ENCODE measurements around the gene IFT22. TPM values are rescaled to one million over a fixed set of nuclear protein-coding genes. Genes with fewer than 3 reads are reported as not detected.

The IFT22 gene
- polyA plus RNA-seq, 2 of the 4 experiments (the other 2 are of a cell fraction) = 50.5 to 58.4 TPM

GRCh38 chr7:101333912-101334311, 12.3 kb upstream of the IFT22 start:
- CTCF ChIA-PET = interaction anchor here (0.7 to 2.0 kb wide), 5 partner anchors 77 to 202 kb away, joined by 3 to 4 read pairs (median 3); no protein-coding TSS in a partner anchor
- Histone ChIP-seq H3K4me2 (no peak overlapping the region), H3K9me3 (no peaks in the 10 kb centered on the region), H3K4me3 (no peak overlapping the region), H3K27ac (no peak overlapping the region), H3K4me1 (no peaks in the 10 kb centered on the region)
- POLR2A ChIA-PET = no interaction called here
- ATAC-seq = no peak
- FAIRE-seq = no peak
- no peak for DNase-seq (ENCODE audit: low read depth in 1 of 2, low spot score in 1 of 2)
- TF ChIP-seq ELK1 (IDR thresholded peaks at IDR 0.05; ENCODE audit: low read depth, low read length) (no peak), HOXB5 (CRISPR knock-in tag; IDR thresholded peaks at IDR 0.05) (no peak), CHD4 (IDR thresholded peaks at IDR 0.05; ENCODE audit: borderline replicate concordance) (no peak), CBX8 (IDR thresholded peaks at IDR 0.05) (no peak), CEBPB (IDR thresholded peaks at IDR 0.05) (no peak), RFX5 (IDR thresholded peaks at IDR 0.05) (no peak), HMGXB4 (CRISPR knock-in tag; IDR thresholded peaks at IDR 0.05; ENCODE audit: borderline replicate concordance) (no peak), RCOR1 (IDR thresholded peaks at IDR 0.05; ENCODE audit: low read depth, low read length) (no peak), TP53 (CRISPR knock-in tag; IDR thresholded peaks at IDR 0.05) (no peak)
- WGBS (ENCODE audit: missing lambda C conversion rate) = 61% methylated on average over 5 of the region's 5 CpGs

GRCh38 chr7:101332026-101332425, 10.4 kb upstream of the IFT22 start:
- no peaks in the 10 kb centered on the region for H3K4me1 ChIP-seq
- H3K27ac ChIP-seq = no peak overlapping the region
- no peak for FAIRE-seq
- no peak for ATAC-seq
- H3K4me3 ChIP-seq = no peak overlapping the region
- POLR2A ChIA-PET = interaction anchor here (0.7 kb wide), 1 partner anchor 11 kb away, joined by 3 read pairs; the partner anchor contains the start of gene IFT22
- DNase-seq (ENCODE audit: low read depth in 1 of 2, low spot score in 1 of 2) = no peak
- CTCF ChIA-PET = interaction anchor here (0.9 to 2.8 kb wide), 4 partner anchors 10 to 138 kb away, joined by 3 to 10 read pairs (median 4); no protein-coding TSS in a partner anchor
- WGBS (ENCODE audit: missing lambda C conversion rate) = 82% methylated on average over 8 of the region's 8 CpGs
- H3K4me2 ChIP-seq = no peak overlapping the region
- H3K9me3 ChIP-seq = no peaks in the 10 kb centered on the region
- TF ChIP-seq KDM5A (IDR thresholded peaks at IDR 0.05) (no peak), EHF (CRISPR knock-in tag; IDR thresholded peaks at IDR 0.05) (no peak), ESRRA (IDR thresholded peaks at IDR 0.05; ENCODE audit: borderline replicate concordance, low read length) (no peak), ELK1 (IDR thresholded peaks at IDR 0.05; ENCODE audit: low read depth, low read length) (no peak), REST (IDR thresholded peaks at IDR 0.05) (no peak), FOXS1 (CRISPR knock-in tag; IDR thresholded peaks at IDR 0.05) (no peak), RFX5 (IDR thresholded peaks at IDR 0.05) (no peak), PHF8 (IDR thresholded peaks at IDR 0.05; ENCODE audit: borderline replicate concordance, low read depth) (no peak), CBX2 (IDR thresholded peaks at IDR 0.05; ENCODE audit: borderline replicate concordance, low read depth) (no peak), PBX3 (IDR thresholded peaks at IDR 0.05) (no peak), E2F6 (IDR thresholded peaks at IDR 0.05; ENCODE audit: borderline replicate concordance, low read depth) (no peak), CTCF (IDR thresholded peaks at IDR 0.05) (no peak), POLR2A (IDR thresholded peaks at IDR 0.05; ENCODE audit: low read length) (no peak), FOSL2 (IDR thresholded peaks at IDR 0.05) (no peak), FOSL2 (CRISPR knock-in tag; IDR thresholded peaks at IDR 0.05) (no peak), RCOR1 (IDR thresholded peaks at IDR 0.05; ENCODE audit: low read depth, low read length) (no peak), ATOH8 (CRISPR knock-in tag; IDR thresholded peaks at IDR 0.05; ENCODE audit: low read depth) (no peak), ZFP36 (IDR thresholded peaks at IDR 0.05; ENCODE audit: borderline replicate concordance, partially characterized antibody) (no peak), GATA3 (IDR thresholded peaks at IDR 0.05; ENCODE audit: borderline replicate concordance) (no peak)

Measured in A549 (cell line).